LHCN-M2 (cell line): ENCODE results near the gene MB. TPM values are rescaled to one million over a fixed set of nuclear protein-coding genes. Genes with fewer than 3 reads are reported as not detected.

Source experiments
- total RNA-seq: library from RNA; depleted of rRNA; stranded (reverse); fragments of >200 nt; gene quantifications from 2 replicates; pipeline ENCODE4 v1.2.3, GENCODE V29; 2014; rRNA removed

The MB gene
- total RNA-seq, 1 experiment from 2014 or later = not detected

Other genes starting within 250 kb of the MB start
- 103 and 152 TPM in 2 replicates for gene HMOX1, start 236.2 kb downstream of the MB start, total RNA-seq
- gene MCM5, start 217.2 kb downstream of the MB start, total RNA-seq = 100 and 139 TPM in 2 replicates
- gene RASD2, start 76.5 kb downstream of the MB start, total RNA-seq = 0.19 and 0.23 TPM in 2 replicates
- gene APOL6, start 31.1 kb upstream of the MB start, total RNA-seq = 4.2 and 7.7 TPM in 2 replicates
- not detected in 2 replicates for gene APOL5, start 100.5 kb upstream of the MB start, total RNA-seq